ENCODE results near the gene CENPL.
"Not testable (repeated sequence)": the region's sequence is repeated elsewhere in the genome, so short reads cannot be mapped to it uniquely, and the experiment has no call there.

DNA sequence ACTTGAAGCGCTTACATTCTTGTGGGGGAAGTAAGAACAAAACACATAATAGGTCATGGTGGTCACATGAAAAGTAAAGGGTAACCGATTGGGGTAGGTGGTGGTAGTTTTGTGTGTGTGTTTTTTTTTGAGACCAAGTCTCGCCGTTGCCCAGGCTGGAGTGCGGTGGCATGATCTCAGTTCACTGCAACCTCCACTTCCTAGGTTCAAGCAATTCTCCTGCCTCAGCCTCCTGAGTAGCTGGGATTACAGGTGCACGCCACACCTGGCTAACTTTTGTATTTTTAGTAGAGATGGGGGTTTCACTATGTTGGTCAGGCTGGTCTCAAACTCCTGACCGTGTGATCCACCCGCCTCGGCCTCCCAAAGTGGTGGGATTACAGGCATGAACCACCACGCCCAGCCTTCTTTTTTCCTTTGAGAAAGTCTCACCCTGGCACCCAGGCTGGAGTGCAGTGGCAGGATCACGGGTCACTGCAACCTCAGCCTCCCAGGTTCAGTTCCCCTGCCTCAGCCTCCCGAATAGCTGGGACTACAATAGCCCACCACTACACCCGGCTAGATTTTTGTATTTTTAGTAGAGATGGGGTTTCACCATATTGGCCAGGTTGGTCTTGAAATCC lies 37.6 kb upstream of the CENPL start:
- peak; percentile 78 to 91 for TF ChIP-seq POLR2A (IDR thresholded peaks at IDR 0.05; ENCODE audit: control extremely low read depth in 1 of 2, low read depth in 2 of 2, low read length in 2 of 2)
- not testable (repeated sequence) for TF ChIP-seq TAF1, TCF12 (IDR thresholded peaks at IDR 0.05; ENCODE audit: low read depth, low read length)
- TF ChIP-seq, protein P1, sequence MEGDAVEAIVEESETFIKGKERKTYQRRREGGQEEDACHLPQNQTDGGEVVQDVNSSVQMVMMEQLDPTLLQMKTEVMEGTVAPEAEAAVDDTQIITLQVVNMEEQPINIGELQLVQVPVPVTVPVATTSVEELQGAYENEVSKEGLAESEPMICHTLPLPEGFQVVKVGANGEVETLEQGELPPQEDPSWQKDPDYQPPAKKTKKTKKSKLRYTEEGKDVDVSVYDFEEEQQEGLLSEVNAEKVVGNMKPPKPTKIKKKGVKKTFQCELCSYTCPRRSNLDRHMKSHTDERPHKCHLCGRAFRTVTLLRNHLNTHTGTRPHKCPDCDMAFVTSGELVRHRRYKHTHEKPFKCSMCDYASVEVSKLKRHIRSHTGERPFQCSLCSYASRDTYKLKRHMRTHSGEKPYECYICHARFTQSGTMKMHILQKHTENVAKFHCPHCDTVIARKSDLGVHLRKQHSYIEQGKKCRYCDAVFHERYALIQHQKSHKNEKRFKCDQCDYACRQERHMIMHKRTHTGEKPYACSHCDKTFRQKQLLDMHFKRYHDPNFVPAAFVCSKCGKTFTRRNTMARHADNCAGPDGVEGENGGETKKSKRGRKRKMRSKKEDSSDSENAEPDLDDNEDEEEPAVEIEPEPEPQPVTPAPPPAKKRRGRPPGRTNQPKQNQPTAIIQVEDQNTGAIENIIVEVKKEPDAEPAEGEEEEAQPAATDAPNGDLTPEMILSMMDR (IDR thresholded peaks at IDR 0.05; ENCODE audit: control extremely low read depth in 1 of 3, insufficient read depth in 1 of 3, low read depth in 1 of 3, low read length in 3 of 3), result not testable (repeated sequence)
